ENCODE data around the gene PDLIM3.

- no peak for TF ChIP-seq CTCF (conservative IDR thresholded peaks at IDR 0.05 in 1 of 2, IDR thresholded peaks at IDR 0.05 in 1 of 2; ENCODE audit: extremely low read depth in 1 of 2, insufficient read depth in 1 of 2, low read depth in 1 of 2, low read length in 2 of 2)
- TF ChIP-seq EZH2 (IDR thresholded peaks at IDR 0.05; ENCODE audit: borderline replicate concordance, low read length) = no peak
Observed at GRCh38 chr4:185566972-185567371, 31.7 kb upstream of the PDLIM3 start.

Data from mammary epithelial cell (primary cell).